GM19240 (cell line): Measurements from ENCODE around the gene STIL.
"Not testable (repeated sequence)": the region's sequence is repeated elsewhere in the genome, so short reads cannot be mapped to it uniquely, and the experiment has no call there.

Experiments
- DNase-seq: peaks from one replicate; pipeline ENCODE4 v3.0.0; 2011; ENCODE audit warnings: low spot score; ENCODE audit not compliant: insufficient read length

The STIL gene

GRCh38 chr1:47323599-47324031, 9.7 kb upstream of the STIL start:
- DNase-seq: no peak

- not testable (repeated sequence) for DNase-seq
Measured at GRCh38 chr1:47319968-47320367, 6.0 kb upstream of the STIL start.

GRCh38 chr1:47317841-47318240, 3.9 kb upstream of the STIL start:
- no peak for DNase-seq

GRCh38 chr1:47309427-47309826, 4.5 kb downstream of the STIL start:
- no peak for DNase-seq

- no peak for DNase-seq
Measured at GRCh38 chr1:47302472-47302871, 11.5 kb downstream of the STIL start.

- DNase-seq: no peak
Measured at GRCh38 chr1:47298025-47298699, 15.8 kb downstream of the STIL start.

- no peak for DNase-seq
Measured at GRCh38 chr1:47295579-47295978, 18.4 kb downstream of the STIL start.

- not testable (repeated sequence) for DNase-seq
Measured at GRCh38 chr1:47294863-47295262, 19.1 kb downstream of the STIL start.

- DNase-seq: not testable (repeated sequence)
Measured at GRCh38 chr1:47288116-47288515, 25.8 kb downstream of the STIL start.

- no peak for DNase-seq
Measured at GRCh38 chr1:47280142-47280541, 33.8 kb downstream of the STIL start.

- DNase-seq: no peak
Measured at GRCh38 chr1:47276850-47277249, 37.1 kb downstream of the STIL start.

GRCh38 chr1:47275811-47276210, 38.1 kb downstream of the STIL start:
- not testable (repeated sequence) for DNase-seq

- DNase-seq: not testable (repeated sequence)
Measured at GRCh38 chr1:47265529-47265928, 48.4 kb downstream of the STIL start.

GRCh38 chr1:47262787-47263413, 51.0 kb downstream of the STIL start:
- peak; percentile 34 for DNase-seq

GRCh38 chr1:47257224-47257623, 56.7 kb downstream of the STIL start:
- DNase-seq: no peak

GRCh38 chr1:47252795-47253194, 61.2 kb downstream of the STIL start:
- DNase-seq: no peak

- DNase-seq: no peak
Measured at GRCh38 chr1:47252369-47252768, 61.6 kb downstream of the STIL start.

- DNase-seq: no peak
Measured at GRCh38 chr1:47249755-47250154, 64.2 kb downstream of the STIL start.

GRCh38 chr1:47244339-47244862, 69.5 kb downstream of the STIL start:
- DNase-seq: no peak

GRCh38 chr1:47243910-47244309, 70.0 kb downstream of the STIL start:
- no peak for DNase-seq

- no peak for DNase-seq
Measured at GRCh38 chr1:47241114-47242113, 72.5 kb downstream of the STIL start.
